ENCODE results near the gene TMEM9. TPM values are rescaled to one million over a fixed set of nuclear protein-coding genes. Genes with fewer than 3 reads are reported as not detected.

Gene TMEM9
- total and polyA plus RNA-seq, 8 donors = 64.0 to 148 (median 133) TPM

GRCh38 chr1:201156819-201157218, 2.5 kb upstream of the TMEM9 start:
- intact Hi-C loops (cut with DNase I) = no loop called here

GRCh38 chr1:201156346-201156745, 2.1 kb upstream of the TMEM9 start:
- Histone ChIP-seq H3K4me1 (peaks cover 6 to 21% of the 10 kb centered on the region in 2 donors), H3K36me3 (peaks cover 0 to 4% of the 10 kb centered on the region in 2 donors), H3K9me3 (no peaks in the 10 kb centered on the region), H3K4me3 (no peak overlapping the region), H3K27ac (no peak overlapping the region), H3K27me3 (no peaks in the 10 kb centered on the region)
- no peak for TF ChIP-seq CTCF (IDR thresholded peaks at IDR 0.05)
- intact Hi-C loops (cut with DNase I) = no loop called here
- no peak for DNase-seq
- no peak for ATAC-seq

More at GRCh38 chr1:201156819-201157218, 2.5 kb upstream of the TMEM9 start:
- Histone ChIP-seq H3K27me3 (no peaks in the 10 kb centered on the region), H3K9me3 (no peaks in the 10 kb centered on the region), H3K4me3 (no peak overlapping the region), H3K36me3 (no peaks in the 10 kb centered on the region), H3K4me1 (peaks cover 6 to 21% of the 10 kb centered on the region in 2 donors), H3K27ac (no peak overlapping the region)
- DNase-seq (no peak), ATAC-seq (no peak)
- no peak for TF ChIP-seq CTCF (IDR thresholded peaks at IDR 0.05)

GRCh38 chr1:201155354-201155753, 1.1 kb upstream of the TMEM9 start:
- Histone ChIP-seq H3K36me3 (peaks cover 0 to 4% of the 10 kb centered on the region in 2 donors), H3K27ac (no peak overlapping the region), H3K4me3 (no peak overlapping the region), H3K9me3 (no peaks in the 10 kb centered on the region), H3K27me3 (no peaks in the 10 kb centered on the region), H3K4me1 (peaks cover 6 to 21% of the 10 kb centered on the region in 2 donors)
- TF ChIP-seq CTCF (IDR thresholded peaks at IDR 0.05) = no peak
- intact Hi-C loops (cut with DNase I) = no loop called here
- no peak for ATAC-seq
- no peak for DNase-seq

- Histone ChIP-seq H3K4me1 (peaks cover 6 to 21% of the 10 kb centered on the region in 2 donors), H3K27ac (peak overlapping the region; percentile 27 to 71), H3K27me3 (no peaks in the 10 kb centered on the region), H3K4me3 (peak overlapping the region; percentile 69 to 86), H3K9me3 (no peaks in the 10 kb centered on the region), H3K36me3 (peaks cover 0 to 6% of the 10 kb centered on the region in 2 donors)
- DNase-seq (peak in 1 of 4 donors; percentile 59), ATAC-seq (peak; percentile 86)
- intact Hi-C loops (cut with DNase I) = no loop called here
- no peak for TF ChIP-seq CTCF (IDR thresholded peaks at IDR 0.05)
These were observed 543 bp downstream of the TMEM9 start for GRCh38 chr1:201153474-201154388.

- Histone ChIP-seq H3K36me3 (peaks cover 0 to 46% of the 10 kb centered on the region in 2 donors), H3K27me3 (no peaks in the 10 kb centered on the region), H3K9me3 (no peaks in the 10 kb centered on the region), H3K4me3 (no peak overlapping the region), H3K4me1 (peaks cover 6 to 12% of the 10 kb centered on the region in 2 donors), H3K27ac (no peak overlapping the region)
- intact Hi-C loops (cut with DNase I) = no loop called here
- ATAC-seq (peak; percentile 23), DNase-seq (no peak)
- TF ChIP-seq CTCF (IDR thresholded peaks at IDR 0.05) = no peak
These were observed 4.9 kb downstream of the TMEM9 start for GRCh38 chr1:201149400-201149799.

All from left lung (tissue), 10 donors.